LHCN-M2 (cell line): Measurements from ENCODE around the gene NDUFA11. TPM values are rescaled to one million over a fixed set of nuclear protein-coding genes. Genes with fewer than 3 reads are reported as not detected.

Experiments
- DNase-seq: peaks from one replicate; pipeline ENCODE4 v3.0.0-alpha.2; 2012; ENCODE audit warnings: low read depth
- polyA plus RNA-seq: library from polyadenylated mRNA; unstranded; fragments of >200 nt; gene quantifications from one replicate; pipeline ENCODE4 v1.2.1, GENCODE V29; 2012; ENCODE audit warnings: missing spikeins
- total RNA-seq: library from RNA; depleted of rRNA; stranded (reverse); fragments of >200 nt; gene quantifications from 2 replicates; pipeline ENCODE4 v1.2.3, GENCODE V29; 2014; rRNA removed

The NDUFA11 gene
- total RNA-seq, result 172 and 188 TPM in 2 replicates
- polyA plus RNA-seq, result 515 TPM

DNA sequence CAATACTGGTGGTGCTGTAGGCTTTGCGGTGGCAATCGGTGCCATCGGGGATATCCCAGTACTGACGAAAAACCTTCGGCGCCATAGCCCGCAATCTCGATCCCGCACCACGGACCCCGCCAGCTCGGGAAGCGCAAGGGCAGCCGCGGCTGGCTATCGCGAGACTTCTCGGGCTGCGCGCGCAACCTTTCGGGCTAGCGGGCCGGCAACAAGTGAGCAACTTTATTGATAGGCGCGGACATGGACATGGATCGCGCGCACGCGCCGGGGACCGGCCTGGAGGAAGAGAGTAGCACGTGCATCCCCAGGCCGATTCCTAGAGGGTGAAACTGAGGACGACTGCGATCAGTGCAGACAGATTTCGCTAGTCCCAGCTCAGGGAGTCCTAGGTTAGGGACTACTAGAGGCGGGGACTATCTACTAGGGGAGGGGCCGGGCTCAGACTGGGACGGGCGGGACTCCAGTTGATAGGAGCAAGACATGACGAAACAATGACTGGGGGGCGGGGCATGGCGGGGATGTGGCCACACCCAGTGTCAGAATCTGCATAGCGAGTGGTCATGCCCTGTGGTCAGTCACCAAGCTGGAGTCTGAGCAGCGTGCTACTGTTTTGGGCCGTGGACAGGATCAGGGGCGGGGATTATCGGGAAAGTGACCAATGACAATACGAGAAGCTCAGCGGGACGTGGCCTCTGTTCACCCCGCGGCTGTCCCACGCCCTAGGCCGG lies at the start of gene NDUFA11:
NDUFA11 (minus strand) TSS at position 167 of the 728 bp plus-strand sequence; CDS start at position 85, 82 bp downstream.
- no peak for DNase-seq

DNA sequence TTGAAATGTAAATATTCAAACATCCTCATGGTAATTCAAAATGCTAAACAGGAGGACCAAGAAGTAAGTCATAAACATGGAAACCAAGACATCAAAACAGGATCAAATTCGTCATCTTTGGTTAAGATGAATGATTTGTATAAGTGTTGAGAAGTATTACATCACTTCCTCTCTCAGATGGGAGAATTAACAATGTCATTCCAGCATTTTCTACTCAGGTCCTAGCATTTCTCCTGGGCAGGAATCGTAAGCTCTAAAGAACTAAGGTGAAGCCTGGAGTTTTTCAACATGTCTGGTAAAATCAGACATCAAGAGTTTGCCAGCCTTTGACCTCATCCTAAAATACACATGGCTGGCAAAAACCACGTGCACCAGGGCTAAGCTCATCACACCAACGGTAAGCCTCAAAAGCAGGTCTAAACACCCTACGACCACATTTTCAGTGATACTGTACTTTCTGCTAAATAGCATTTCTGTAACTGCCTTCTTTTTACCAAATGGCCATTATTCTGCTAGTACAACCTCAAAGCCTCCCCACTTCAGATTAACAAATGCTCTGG lies 49.5 kb upstream of the NDUFA11 start:
- no peak for DNase-seq

DNA sequence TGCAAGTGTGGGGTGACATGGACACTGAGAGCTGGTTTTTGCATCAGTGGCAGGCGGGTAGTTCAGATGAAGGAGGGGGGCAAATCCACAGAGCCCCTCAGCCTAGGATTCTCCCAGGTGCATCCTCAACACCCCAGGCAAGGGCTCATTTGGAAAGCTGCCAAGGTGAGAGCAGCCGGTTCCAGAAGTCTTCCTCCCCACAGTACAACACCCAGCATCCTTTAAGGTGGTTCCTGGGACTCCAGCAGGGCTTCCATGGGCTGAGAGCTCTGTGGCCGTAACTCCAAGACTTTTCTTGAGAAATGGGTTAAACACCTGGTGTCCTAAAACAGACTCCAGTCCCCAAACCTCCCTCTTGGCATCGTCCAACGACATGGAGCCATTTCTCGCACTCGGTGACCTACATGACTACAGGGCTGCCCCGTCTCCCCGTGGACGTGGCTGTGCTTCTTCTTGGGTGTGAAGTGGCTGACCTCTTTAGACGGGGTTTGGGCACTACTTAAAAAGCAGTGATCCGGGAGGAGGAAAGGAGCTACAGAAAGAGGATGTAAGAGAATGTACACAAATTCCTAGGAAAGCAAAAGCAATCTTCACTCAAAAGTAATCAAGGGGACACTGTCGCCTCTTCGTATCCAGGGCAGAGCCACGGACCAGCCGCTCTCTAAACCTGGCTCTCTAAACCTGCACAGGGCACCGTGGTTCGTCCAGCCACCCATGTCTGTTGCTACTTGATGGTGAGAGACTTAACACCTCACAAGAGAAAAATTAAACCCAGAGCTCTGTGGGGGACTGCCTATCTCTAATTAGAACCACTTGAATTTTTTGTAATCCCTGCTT lies 48.8 kb upstream of the NDUFA11 start:
- DNase-seq, result no peak

DNA sequence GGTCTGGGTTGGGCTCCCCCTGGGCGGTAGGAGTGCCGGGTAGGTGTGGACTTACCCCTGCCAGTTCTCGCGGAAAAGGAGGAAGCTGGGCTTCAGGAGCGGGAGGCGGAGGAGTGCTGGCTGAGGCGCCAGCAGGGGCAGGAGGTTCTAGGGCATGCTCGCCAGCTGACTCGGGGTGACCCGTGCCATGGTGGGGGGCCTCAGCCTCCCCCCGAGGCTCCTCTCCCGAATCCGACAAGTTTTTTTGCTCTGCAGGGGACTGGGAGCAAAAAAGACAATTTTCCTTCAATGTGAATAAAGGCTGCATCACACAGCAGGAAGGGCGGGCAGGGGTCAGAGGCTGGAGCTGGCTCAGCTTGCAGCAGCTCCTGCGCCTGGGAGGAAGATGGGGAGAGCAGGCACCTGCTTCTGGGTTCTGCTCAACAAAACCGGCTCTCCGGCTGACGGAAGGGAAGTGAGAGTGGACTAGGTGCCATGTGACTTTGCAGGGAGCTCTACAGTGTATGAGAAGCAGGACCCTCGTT lies 47.8 kb upstream of the NDUFA11 start:
- DNase-seq, result no peak

DNA sequence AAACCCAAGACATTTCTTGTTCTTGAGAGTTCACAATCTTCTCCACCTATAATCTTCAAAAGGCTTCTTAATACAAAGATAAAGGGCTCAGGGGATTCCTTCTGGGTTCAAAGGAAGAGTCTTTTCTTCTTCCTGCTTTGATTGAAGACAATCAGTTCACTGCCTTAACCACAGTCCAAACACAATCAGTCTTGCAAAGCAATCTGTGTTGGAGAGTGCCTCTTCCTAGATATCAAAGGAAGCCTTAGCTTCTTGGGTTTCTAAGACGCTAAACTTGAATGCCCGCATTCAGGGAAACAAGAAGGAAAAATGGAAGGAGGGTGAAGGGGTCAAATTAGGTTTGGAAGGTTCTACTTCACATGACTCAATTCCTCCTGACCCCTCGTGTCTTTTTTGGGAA lies 47.2 kb upstream of the NDUFA11 start:
- no peak for DNase-seq

DNA sequence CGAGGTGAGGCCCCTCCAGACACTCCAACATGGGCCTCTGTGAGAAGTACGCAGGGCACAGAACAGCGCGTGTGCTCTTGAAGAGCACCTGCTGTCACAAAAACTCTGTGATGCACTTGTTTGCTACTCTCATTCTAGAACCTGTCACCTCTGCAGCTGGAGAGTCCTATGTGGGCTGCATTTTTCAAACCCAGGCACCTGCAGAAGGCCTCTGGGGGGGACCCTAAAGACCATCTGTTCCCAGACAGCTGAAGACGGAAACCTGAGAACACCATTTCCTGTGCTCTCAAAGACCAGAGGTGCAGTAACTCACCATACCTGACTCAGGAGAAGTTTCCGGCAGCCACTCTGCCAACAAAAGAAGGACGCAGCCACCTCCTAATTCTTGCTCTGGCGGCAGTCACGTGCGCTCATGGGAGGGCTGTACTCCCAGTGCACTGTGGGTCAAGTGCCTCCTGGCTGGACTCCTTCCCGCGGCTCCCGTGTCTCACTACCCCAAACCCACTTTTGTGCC lies 46.3 kb upstream of the NDUFA11 start:
- no peak for DNase-seq

DNA sequence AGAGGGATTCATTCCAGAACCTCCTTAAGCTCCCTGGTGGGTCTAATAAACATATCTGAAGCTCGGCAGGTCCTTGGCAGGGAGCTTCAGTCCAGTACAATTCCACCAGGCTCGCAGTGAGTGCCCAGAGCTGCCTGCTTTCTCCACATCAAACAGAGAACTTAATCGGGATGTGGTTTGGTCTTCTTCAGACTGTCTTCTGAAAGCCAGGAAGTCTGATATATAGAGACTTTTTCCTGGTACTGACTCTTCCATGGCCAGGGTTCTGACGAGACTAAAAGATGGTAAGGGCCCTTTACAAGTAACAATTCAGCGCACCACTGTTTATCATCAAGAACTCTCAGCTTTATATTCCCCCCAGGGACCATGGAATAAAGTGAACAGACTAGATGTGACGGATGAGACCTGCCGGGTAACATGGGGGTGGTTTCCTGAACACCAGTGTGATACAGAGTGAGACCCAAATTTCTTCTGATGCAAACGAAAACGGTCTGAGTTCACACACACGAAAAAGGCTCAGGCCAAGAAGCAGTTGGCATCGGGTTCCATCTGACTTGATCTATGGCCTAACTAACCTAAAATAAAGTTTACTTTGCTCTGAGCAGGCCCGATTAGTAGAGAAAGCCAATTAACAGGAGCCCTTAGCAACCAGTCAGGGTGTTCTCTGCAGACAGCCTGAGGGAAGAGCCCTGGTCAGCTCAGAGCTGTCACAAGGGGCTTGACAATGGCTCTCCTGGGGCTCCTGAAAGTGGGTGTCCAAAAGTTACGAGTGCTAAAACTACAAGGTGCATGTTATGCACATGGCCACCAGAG lies 45.4 kb upstream of the NDUFA11 start:
- DNase-seq, result no peak

DNA sequence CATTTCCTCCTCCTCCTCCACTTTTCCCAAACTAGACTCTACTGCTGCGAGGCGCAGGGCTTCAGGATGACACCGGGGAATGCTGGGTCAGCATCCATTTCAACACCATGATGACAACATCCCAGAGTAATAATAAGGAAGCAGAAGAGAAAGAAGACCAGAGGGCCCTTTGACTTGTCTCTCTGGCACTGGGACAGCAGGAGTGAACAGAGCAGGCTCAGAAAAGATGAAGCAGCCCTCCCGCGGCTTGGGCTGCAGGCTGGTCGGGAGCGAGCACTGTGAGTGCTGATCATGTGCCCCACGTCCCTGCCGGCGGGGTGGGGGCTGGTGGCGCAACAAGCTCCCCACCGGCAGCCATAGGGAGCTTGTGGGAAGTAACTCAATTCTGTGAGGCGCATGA lies 43.8 kb upstream of the NDUFA11 start:
- no peak for DNase-seq

DNA sequence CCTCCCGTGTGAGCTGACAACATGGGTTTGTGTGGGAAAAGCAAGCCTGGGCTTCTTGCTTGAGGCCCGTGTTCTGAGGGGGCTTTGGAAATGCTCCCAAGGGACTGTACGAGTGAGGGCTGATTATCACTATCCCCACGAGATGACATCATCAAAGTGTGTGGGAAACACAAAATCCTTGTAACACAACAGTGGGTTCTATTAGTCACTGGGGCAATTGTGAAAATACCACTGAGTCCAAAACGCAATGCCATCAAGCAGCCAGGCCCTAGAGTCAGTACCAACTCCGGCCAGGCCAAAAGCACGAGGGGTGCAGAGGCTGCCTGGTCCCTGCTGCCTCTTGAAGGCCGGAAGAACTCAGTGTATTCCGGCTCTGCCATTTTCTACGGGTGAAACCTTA lies 40.0 kb upstream of the NDUFA11 start:
- DNase-seq, result peak; percentile 35

DNA sequence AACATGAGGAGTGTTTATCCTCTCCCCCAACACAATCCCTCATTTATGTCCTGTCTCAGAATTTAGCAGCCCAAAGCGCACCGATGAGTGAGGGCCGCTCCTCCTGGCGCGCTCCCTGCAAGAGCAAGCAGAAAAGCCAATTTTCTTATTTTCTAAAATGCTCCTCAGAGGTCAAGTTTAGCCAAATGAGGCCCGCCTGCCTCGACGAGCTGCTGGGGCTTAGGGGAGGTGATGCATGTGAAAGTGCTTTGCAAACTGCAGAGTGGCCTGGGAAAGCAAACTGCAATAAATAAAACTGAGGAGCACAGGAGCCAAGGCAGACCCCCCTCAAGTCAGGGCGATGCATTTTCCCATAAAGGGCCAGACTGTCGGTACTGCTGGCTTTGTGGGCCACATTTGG lies 39.5 kb upstream of the NDUFA11 start:
- no peak for DNase-seq

DNA sequence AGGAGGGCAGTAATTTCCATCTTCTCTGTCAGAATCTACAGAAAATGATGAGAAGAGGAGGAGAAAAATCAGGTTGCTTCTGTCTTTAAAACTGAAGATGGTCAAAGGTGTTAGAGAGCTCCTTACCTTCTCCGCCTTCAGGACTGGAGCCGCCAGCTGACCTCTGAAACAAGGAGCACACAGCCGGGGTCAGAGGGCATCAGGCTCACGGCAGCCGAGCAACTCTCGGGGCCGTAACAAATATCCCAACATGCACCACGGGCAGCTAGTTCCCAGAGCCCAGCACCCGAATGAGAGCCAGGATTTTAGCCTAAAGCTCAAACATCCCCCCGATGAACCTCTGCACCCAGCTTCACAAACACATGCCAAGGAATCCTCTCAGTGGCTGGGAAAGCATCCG lies 38.1 kb upstream of the NDUFA11 start:
- no peak for DNase-seq

DNA sequence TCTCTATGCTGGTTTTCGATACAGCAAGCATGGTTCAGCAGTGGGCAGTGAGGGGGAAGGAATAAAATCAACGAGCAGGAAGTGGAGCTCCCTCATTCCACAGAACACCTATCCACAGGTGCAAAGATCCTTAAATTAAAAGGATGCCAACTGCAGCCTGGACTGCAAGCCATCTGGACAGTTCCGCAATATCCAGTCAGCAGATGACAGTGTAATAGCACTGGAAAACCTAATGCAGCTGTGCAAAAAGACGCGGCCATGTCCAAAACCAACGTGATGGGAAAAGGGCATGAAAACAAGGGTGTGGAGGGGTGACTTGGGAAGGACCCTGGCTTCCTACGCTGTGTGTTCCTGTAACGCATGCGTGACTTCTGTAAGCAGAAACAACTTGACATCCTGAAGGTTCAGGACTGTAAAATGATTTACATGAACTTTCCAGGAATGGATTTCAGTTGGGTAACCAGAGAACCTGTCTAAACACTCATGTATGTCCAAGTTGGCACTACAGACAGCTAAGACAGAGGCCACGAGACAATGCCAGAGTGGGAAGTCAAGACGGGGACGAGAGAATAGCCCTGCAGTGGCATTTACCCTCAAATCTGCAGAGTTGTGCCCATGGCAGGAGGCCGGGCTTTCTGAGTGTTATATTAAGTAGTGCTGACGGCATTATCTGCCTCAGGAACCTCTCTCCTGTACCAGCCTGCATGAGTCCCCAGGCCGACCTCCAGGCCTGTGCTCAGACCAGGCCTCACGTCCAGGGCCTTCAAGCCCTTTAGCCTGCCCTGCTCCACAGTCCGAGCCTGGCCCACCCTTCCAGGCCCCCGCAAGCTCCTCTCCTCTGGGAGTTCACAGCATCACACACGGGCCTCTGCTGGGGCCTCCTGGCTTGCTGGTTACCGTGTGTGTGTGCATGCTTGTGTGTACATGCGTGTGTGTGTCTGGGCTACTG lies 36.9 kb upstream of the NDUFA11 start:
- no peak for DNase-seq

DNA sequence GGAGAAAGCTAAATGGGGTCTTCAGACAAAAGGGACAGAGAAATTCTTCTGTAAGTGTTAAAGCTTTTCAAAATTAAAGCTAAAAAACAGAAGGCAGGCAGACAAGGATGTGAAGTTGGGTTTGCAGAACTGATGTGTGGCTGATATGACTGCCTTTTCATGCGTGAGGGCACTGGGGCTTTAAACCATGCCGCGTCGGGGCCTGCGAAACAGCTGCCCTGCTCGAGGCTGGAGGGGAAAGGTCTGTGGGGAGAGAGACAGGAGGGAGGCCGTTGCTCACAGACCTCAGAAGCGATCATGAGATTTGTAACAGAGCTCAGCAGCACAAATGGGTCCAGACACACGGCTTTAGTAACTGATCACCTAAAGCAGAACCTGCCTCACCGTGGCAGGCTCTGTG lies 34.0 kb upstream of the NDUFA11 start:
- DNase-seq, result no peak

DNA sequence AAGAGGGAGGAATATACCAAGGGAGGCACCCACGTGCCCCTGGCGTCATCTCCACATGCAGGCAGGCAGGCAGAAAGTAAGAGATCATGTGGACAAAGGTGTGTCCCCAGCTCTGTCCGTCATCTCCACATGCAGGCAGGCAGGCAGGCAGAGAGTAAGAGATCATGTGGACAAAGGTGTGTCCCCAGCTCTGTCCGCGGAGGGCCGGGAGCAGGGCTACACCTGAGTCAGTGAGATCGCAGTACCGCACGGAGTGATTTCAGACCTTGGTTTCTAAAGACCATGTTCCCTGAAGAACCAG lies 32.7 kb upstream of the NDUFA11 start:
- DNase-seq, result no peak

DNA sequence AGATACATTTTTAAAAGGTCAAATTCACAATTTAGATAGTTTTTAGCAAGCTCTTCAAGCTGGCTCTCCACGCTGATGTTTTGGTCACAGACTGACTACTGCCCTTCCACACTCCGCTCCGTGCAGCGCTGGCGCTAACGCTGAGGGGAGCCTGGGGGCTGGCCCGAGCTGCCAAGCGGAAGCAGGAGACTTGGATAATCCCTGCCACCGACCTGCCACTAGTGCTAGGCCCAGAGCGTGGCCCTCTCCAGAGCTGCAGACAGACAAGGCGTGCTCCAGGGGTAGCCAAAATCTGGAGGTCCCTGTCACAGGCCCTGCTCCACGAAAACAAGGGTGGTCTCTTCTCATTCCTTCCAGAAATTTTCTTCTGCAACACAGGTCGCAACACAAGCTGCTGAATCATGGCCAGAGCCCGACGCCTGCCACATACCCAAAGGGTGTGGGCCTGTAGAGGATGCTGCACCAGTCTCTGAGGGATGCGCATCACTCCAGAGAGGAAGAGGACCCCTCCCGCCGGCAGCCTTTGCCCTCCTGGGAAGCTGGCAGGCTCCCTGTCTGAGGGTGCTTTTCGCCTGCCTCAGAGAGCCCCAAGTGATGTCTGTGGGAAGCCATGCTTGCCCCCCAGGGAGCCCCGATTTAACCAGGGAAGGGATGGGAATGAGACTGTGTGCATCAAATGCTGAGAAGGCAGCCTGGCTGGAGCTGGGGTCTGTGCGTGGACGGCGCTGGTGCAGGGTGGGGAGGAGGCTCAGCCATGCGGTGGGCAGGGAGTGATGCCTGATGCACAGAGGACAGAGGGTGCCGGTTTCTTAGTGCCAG lies 32.1 kb upstream of the NDUFA11 start:
- DNase-seq, result no peak

DNA sequence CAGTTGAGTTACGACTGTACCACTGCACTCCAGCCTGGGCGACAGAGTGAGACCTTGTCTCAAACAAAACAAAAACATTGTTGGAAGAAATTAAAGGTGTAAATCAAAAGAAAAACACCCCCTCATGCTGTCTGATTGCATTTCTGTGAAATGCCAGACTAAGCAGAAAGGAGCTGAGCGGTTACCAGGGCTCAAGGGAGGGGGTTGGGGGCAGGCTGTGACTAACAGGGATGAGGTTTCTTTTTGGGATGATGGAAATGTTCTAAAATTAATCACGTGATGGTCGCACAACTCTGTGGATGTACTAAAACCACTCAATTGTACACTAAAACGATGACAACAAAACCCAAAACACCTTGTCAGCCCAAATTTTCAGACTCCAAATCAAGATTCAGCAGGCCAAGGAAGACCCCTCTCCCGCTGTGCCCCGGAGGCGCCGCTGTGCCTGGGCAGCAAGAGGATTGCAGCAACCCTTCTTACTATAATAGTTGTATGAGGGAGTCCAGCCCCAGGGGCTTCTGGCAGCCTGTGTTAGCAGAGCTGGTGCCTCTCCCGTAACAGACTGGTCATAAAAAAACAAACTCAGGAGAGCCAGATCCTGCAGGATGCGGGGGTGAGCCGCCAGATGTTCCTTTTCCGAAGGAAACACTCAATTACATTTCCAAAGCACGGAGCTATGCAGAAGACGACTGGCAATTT lies 31.3 kb upstream of the NDUFA11 start:
- no peak for DNase-seq

DNA sequence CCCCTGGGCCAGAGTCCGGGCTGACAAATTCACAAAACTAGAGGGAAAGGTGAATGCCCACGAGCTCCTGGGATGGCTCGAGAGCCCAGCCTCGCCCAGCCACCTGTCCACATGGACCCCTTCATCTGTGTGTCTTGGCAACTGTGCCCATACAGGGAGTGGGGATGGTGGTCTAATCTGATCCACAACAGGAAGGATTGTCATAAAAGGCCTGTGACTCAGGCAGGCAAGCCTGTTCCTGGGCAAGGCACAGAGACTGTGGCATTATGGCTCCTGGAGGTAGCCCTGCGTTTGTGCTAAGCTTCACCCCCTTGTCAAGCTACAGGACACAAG lies 30.4 kb upstream of the NDUFA11 start:
- no peak for DNase-seq

DNA sequence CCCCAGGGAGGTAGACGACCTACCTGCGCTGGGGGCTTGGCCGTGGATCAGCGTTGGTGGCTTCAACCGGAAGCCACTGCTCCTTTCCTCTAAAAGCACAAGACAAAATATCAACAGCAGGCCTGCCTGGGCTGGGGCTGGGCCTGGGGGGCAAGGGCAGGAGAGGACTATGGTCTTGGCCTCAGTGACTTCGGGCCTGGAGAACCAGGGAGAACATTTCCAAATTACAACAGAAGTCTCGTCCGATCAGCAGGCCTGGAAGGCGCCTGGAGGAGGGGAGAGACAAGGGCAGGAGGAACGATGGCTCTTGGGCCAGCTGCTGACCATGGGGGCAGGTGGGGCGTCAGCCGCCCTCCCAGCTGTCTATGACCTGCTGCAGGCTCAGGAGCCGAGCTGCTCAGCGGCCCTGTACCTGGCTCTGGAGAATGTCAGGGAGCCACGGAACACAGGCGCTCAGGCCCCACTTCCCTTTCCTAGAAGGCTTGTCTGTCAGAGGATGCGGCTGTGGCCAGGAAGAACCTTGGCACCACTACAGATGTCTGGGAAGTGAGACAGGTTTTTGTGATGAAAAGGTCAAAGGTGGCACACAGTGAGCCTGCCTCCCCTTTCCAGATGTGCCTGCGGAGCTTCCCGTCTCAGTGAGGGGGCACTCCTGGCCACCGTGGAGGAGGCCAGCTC lies 29.9 kb upstream of the NDUFA11 start:
- no peak for DNase-seq
